GM12878 (cell line): ENCODE results near the gene GSTA3. TPM values are rescaled to one million over a fixed set of nuclear protein-coding genes. Genes with fewer than 3 reads are reported as not detected.
A peak's percentile ranks its signal among the peaks of the same experiment; 100 is the strongest.

Source experiments
- ATAC-seq: fragments of 200-7000 bp; cut with Tn5 transposase; 3 replicates; pipeline ENCODE4 v1.9.1; 2020; ENCODE audit warnings: mild to moderate bottlenecking, moderate library complexity
- BruUV-seq: library from RNA; stranded (reverse); fragments of 400-500 nt; replicated peaks from 2 replicates; lab custom pipeline; 2021; lab: Mats Ljungman, UMichigan
- CTCF ChIA-PET: fragments of 300-600 bp; sonication (Branson Sonifier 250); formaldehyde crosslinking; extraction: SDS; loops from one replicate; lab custom pipeline; 2021; ENCODE audit warnings: inconsistent platforms; lab: Yijun Ruan, JAX
- POLR2A ChIA-PET: fragments of 350-600 bp; formaldehyde crosslinking; extraction: SDS; loops from one replicate; lab custom pipeline; 2021; ENCODE audit warnings: inconsistent platforms; lab: Charles Lee
- RAD21 ChIA-PET: fragments of 300-600 bp; sonication (Branson Sonifier 250); formaldehyde crosslinking; loops from one replicate; lab custom pipeline; 2023; ENCODE audit warnings: antibody characterized with exemption; ENCODE audit not compliant: unreplicated experiment; lab: Charles Lee
- SMC1A ChIA-PET: fragments of 300-600 bp; sonication (Branson Sonifier 250); formaldehyde crosslinking; loops from one replicate; lab custom pipeline; 2023; ENCODE audit not compliant: unreplicated experiment, uncharacterized antibody; lab: Charles Lee
- DNase-seq: peaks from one replicate; pipeline ENCODE4 v3.0.0-alpha.2; 2011; ENCODE audit warnings: low read depth, low spot score
- FAIRE-seq: peaks from 3 replicates; lab custom pipeline; 2011; peaks lifted over from hg19 to GRCh38; lab: Jason Lieb, UNC
- H2AFZ ChIP-seq: 2 replicates; pipeline ENCODE4 v1.6.0; 2011; ENCODE audit warnings: low read depth, low read length, control low read depth; ENCODE audit not compliant: control insufficient read depth
- H3K27ac ChIP-seq: 2 replicates; pipeline ENCODE4 v1.5.1; 2011; ENCODE audit warnings: control low read depth; ENCODE audit not compliant: control insufficient read depth, insufficient read depth
- H3K27me3 ChIP-seq, 2 experiments: replicated peaks in 1 of 2; 2 replicates each; pipeline versions ENCODE4 v1.6.0 to v1.6.1; 2011; ENCODE audit warnings: low read length in 1 of 2; ENCODE audit not compliant: control insufficient read depth in 2 of 2, insufficient read depth in 2 of 2
- H3K36me3 ChIP-seq, 2 experiments: 2 replicates each; pipeline ENCODE4 v1.5.1; 2011; ENCODE audit warnings: low read length in 1 of 2; ENCODE audit not compliant: control insufficient read depth in 2 of 2, insufficient read depth in 2 of 2
- H3K4me1 ChIP-seq: 2 replicates; pipeline ENCODE4 v1.6.1; 2011; ENCODE audit warnings: mild to moderate bottlenecking, low read length, moderate library complexity, mixed read lengths; ENCODE audit not compliant: control insufficient read depth, insufficient read depth
- H3K4me2 ChIP-seq: 2 replicates; pipeline ENCODE4 v1.6.0; 2011; ENCODE audit warnings: control low read depth; ENCODE audit not compliant: control insufficient read depth, insufficient read depth
- H3K4me3 ChIP-seq: fragments of 200-600 bp; sonication (generic); 2 replicates; pipeline ENCODE4 v1.5.1; 2016
- H3K79me2 ChIP-seq: 2 replicates; pipeline ENCODE4 v1.6.0; 2011; ENCODE audit warnings: low read length; ENCODE audit not compliant: control insufficient read depth, insufficient read depth
- H3K9ac ChIP-seq: 2 replicates; pipeline ENCODE4 v1.8.0; 2011; ENCODE audit warnings: low read length, control low read depth, mixed read lengths; ENCODE audit not compliant: control insufficient read depth, insufficient read depth
- H3K9me3 ChIP-seq: replicated peaks from 3 replicates; pipeline ENCODE4 v1.5.1; 2011; ENCODE audit warnings: mild to moderate bottlenecking, low read length; ENCODE audit not compliant: control insufficient read depth, insufficient read depth
- H4K20me1 ChIP-seq: 2 replicates; pipeline ENCODE4 v1.6.0; 2011; ENCODE audit not compliant: control insufficient read depth, insufficient read depth
- ASH2L ChIP-seq: fragments of 300-600, 200-600 bp; sonication (generic); IDR thresholded peaks from 2 replicates; pipeline ENCODE4 v1.6.1; 2017; ENCODE audit warnings: low read depth, mild to moderate bottlenecking, borderline replicate concordance
- ATF2 ChIP-seq: IDR thresholded peaks from 2 replicates; pipeline ENCODE4 v1.6.1; 2012; ENCODE audit warnings: low read length, inconsistent platforms
- BACH1 ChIP-seq: fragments of 450-650 bp; IDR thresholded peaks from 2 replicates; pipeline ENCODE4 v1.6.1; 2017; ENCODE audit warnings: mild to moderate bottlenecking, borderline replicate concordance
- BRCA1 ChIP-seq: IDR thresholded peaks from 2 replicates; pipeline ENCODE4 v1.6.1; 2011; ENCODE audit warnings: low read depth, low read length, improper control_type of control experiment
- HCFC1 ChIP-seq: fragments of 150-350 bp; IDR thresholded peaks from 2 replicates; pipeline ENCODE4 v1.6.1; 2014; ENCODE audit warnings: low read length
- IKZF1 ChIP-seq: fragments of 450-650 bp; conservative IDR thresholded peaks from 2 replicates; pipeline ENCODE4 v1.6.1; 2017; ENCODE audit warnings: antibody characterized with exemption, mild to moderate bottlenecking
- KLF5 ChIP-seq: fragments of 450-650 bp; IDR thresholded peaks from 2 replicates; pipeline ENCODE4 v1.6.1; 2014; ENCODE audit warnings: mild to moderate bottlenecking; ENCODE audit not compliant: partially characterized antibody
- MEF2B ChIP-seq: fragments of 450-650 bp; IDR thresholded peaks from 2 replicates; pipeline ENCODE4 v1.6.1; 2018; ENCODE audit warnings: mild to moderate bottlenecking, moderate library complexity; ENCODE audit not compliant: partially characterized antibody, poor library complexity, severe bottlenecking
- MYC ChIP-seq: IDR thresholded peaks from 2 replicates; pipeline ENCODE4 v1.6.1; 2011; ENCODE audit warnings: mild to moderate bottlenecking, low read length, moderate library complexity, inconsistent platforms; ENCODE audit not compliant: insufficient read depth, insufficient replicate concordance, insufficient read length, severe bottlenecking
- NFYA ChIP-seq: IDR thresholded peaks from 2 replicates; pipeline ENCODE4 v1.6.1; 2011; ENCODE audit warnings: low read depth, mild to moderate bottlenecking, low read length, improper control_type of control experiment, borderline replicate concordance
- PAX5 ChIP-seq: IDR thresholded peaks from 2 replicates; pipeline ENCODE4 v1.6.1; 2011; ENCODE audit warnings: low read depth, low read length, borderline replicate concordance
- PKNOX1 ChIP-seq: fragments of 450-650 bp; IDR thresholded peaks from 2 replicates; pipeline ENCODE4 v1.6.1; 2016; ENCODE audit warnings: mild to moderate bottlenecking
- PML ChIP-seq: IDR thresholded peaks from 2 replicates; pipeline ENCODE4 v1.6.1; 2012; ENCODE audit warnings: low read length, inconsistent platforms
- POLR2AphosphoS5 ChIP-seq: IDR thresholded peaks from 2 replicates; pipeline ENCODE4 v1.6.1; 2011; ENCODE audit warnings: mild to moderate bottlenecking, low read length, inconsistent platforms
- RAD21 ChIP-seq: IDR thresholded peaks from 2 replicates; pipeline ENCODE4 v1.6.1; 2011; ENCODE audit warnings: mild to moderate bottlenecking, low read depth, low read length, moderate library complexity; ENCODE audit not compliant: insufficient read depth
- TCF3 ChIP-seq: IDR thresholded peaks from 2 replicates; pipeline ENCODE4 v1.6.1; 2012; ENCODE audit warnings: low read depth, mild to moderate bottlenecking, low read length, borderline replicate concordance; ENCODE audit not compliant: insufficient read depth
- ZNF217 ChIP-seq: fragments of 450-650 bp; IDR thresholded peaks from 2 replicates; pipeline ENCODE4 v1.6.1; 2017; ENCODE audit warnings: antibody characterized with exemption, mild to moderate bottlenecking
- WGBS: methylation state at CpG from one replicate; pipeline ENCODE4 v1.1.6; 2016; ENCODE audit warnings: low lambda C conversion rate; ENCODE audit not compliant: insufficient replicate concordance, insufficient coverage; ENCODE audit errors: missing lambda C conversion rate; 5-methylcytosine and 5-hydroxymethylcytosine counted together
- in situ Hi-C: fragments of 300-500 bp; cut with MboI; formaldehyde crosslinking; loops from 9 replicates; pipeline ENCODE4 v1.14.3; 2018; ENCODE audit warnings: mixed read lengths
- intact Hi-C: fragments of 100-400 bp; cut with micrococcal nuclease; formaldehyde crosslinking; loops from one replicate; pipeline ENCODE4 v1.14.2; 2022; ENCODE audit not compliant: unreplicated experiment
- polyA plus RNA-seq, 11 experiments: library from polyadenylated mRNA; depleted of rRNA in 4 of 11; unstranded in 6 of 11; stranded (reverse) in 5 of 11; fragments of >200 nt; fragmentation: Nextera tagmentation in 4 of 11; fragmentation: Illumina TruSeq in 1 of 11; extraction: Ambion mirVana in 4 of 11; extraction: Trizol in 1 of 11; gene quantifications; 1 replicate in 1 of 11; 2 replicates in 10 of 11; pipeline versions ENCODE4 v1.2.1 to v1.2.3, GENCODE V29; 2011 to 2016; ENCODE audit warnings: inconsistent platforms in 2 of 11, missing spikeins in 2 of 11, low read depth in 1 of 11
- total RNA-seq, 4 experiments: library from RNA; depleted of rRNA in 3 of 4; stranded (reverse); fragments of >200 nt in 3 of 4; fragmentation: Illumina TruSeq in 1 of 4; extraction: Trizol in 1 of 4; gene quantifications; 2 replicates each; pipeline versions ENCODE4 v1.2.1 to v1.2.3, GENCODE V29; 2013 to 2021

The GSTA3 gene
- total and polyA plus RNA-seq, 10 of the 15 experiments (the other 5 are each of a cell fraction or from before 2014, with no cell fraction given): not detected

GRCh38 chr6:52887910-52888524, 21.5 kb downstream of the GSTA3 start (continued):
- TF ChIP-seq TCF3: no peak

GRCh38 chr6:52881996-52882841, 27.3 kb downstream of the GSTA3 start:
- no peaks in the 10 kb centered on the region for H3K79me2 ChIP-seq
- no TSS peak for BruUV-seq
- H2AFZ ChIP-seq: peak overlapping the region; percentile 77
- peak overlapping the region; percentile 43 for H3K4me3 ChIP-seq
- no peaks in the 10 kb centered on the region; a peak in 1 of 4 replicates for H3K27me3 ChIP-seq
- no peaks in the 10 kb centered on the region for H4K20me1 ChIP-seq
- POLR2A ChIA-PET: no interaction called here
- SMC1A ChIA-PET: interaction anchor here (0.9 kb wide), 1 partner anchor 184 kb away, joined by 3 read pairs; no protein-coding TSS in a partner anchor
- H3K4me2 ChIP-seq: peak overlapping the region; percentile 75
- no peaks in the 10 kb centered on the region for H3K9me3 ChIP-seq
- CTCF ChIA-PET: interaction anchor here (1.0 to 1.9 kb wide), 2 partner anchors 112 to 181 kb away, joined by 3 to 5 read pairs; no protein-coding TSS in a partner anchor
- H3K36me3 ChIP-seq: no peaks in the 10 kb centered on the region
- in situ Hi-C loops (no loop called here), intact Hi-C loops (loop anchor here (10.0 kb wide), 1 partner anchor 603 kb away; no protein-coding TSS in a partner anchor)
- DNase-seq (peak; percentile 26), FAIRE-seq (peak; percentile 88), ATAC-seq (peak; percentile 100)
- RAD21 ChIA-PET: no interaction called here
- no peak overlapping the region for H3K27ac ChIP-seq
- 5% methylated on average over 18 of the region's 18 CpGs for WGBS
- H3K9ac ChIP-seq: peak overlapping the region; percentile 12; the same call in 1 of the 2 replicates
- H3K4me1 ChIP-seq: no peaks in the 10 kb centered on the region
- TF ChIP-seq ZNF217 (no peak), PKNOX1 (no peak), PAX5 (no peak), BRCA1 (no peak), BACH1 (no peak), KLF5 (no peak), IKZF1 (peak; percentile 17; the same call in 1 of the 2 replicates), RAD21 (peak; percentile 60), PML (no peak), ATF2 (no peak), POLR2AphosphoS5 (no peak), MYC (no peak), HCFC1 (no peak), MEF2B (no peak), NFYA (no peak), ASH2L (no peak)
